T-helper 2 cell treated with Interferon-gamma antibody and Interleukin-4, amounts not matched to agents 100 ng/mL and 5 ng/mL, for 36 hours (primary cell): ENCODE data around the gene KRT81. TPM values are rescaled to one million over a fixed set of nuclear protein-coding genes. Genes with fewer than 3 reads are reported as not detected.
"Not testable (repeated sequence)": the region's sequence is repeated elsewhere in the genome, so short reads cannot be mapped to it uniquely, and the experiment has no call there.

Experiments used
- intact Hi-C: fragments of 100-400 bp; cut with micrococcal nuclease; formaldehyde crosslinking; loops from one replicate; pipeline ENCODE4 v1.15.1; 2023
- total RNA-seq: library from RNA; stranded (reverse); gene quantifications from 2 replicates; pipeline ENCODE4 v1.2.3, GENCODE V29; 2022

KRT81 gene
- total RNA-seq, 1 donor from 2014 or later, result 0.11 TPM

DNA sequence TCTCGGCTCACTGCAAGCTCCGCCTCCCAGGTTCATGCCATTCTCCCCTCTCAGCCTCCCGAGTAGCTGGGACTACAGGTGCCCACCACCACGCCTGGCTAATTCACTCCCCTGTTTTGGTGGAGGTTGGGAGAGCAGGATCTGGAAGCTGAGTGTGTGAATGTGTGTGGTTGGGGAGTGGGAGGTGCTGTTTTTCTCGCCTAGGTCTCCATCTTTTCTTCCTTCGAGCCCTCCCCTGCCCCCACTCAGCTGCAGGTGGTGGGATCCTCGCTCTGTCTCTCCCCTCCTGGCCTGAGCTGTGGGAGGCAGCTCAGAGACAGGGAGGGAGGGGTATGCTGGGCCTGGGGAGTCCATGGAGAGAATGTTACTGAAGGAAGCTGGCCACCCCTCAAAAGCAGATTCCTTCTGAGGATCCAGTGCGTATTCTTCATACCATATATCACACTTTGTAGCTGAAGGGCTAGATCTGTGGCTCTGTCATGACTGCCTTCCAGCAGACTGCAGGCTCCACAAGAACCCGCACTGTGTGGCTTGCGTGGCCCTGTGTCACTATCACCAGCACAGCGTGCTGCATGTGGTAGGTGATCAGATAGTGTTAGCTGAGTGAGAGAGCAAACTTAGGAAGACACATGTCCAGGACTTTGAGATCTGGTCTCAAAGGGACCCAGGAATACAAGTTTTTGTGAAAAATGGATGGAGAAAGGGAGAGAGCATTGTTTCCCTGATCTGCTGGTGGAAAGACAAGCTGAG is 27.1 kb upstream of the KRT81 start:
- intact Hi-C loops, result no loop called here

DNA sequence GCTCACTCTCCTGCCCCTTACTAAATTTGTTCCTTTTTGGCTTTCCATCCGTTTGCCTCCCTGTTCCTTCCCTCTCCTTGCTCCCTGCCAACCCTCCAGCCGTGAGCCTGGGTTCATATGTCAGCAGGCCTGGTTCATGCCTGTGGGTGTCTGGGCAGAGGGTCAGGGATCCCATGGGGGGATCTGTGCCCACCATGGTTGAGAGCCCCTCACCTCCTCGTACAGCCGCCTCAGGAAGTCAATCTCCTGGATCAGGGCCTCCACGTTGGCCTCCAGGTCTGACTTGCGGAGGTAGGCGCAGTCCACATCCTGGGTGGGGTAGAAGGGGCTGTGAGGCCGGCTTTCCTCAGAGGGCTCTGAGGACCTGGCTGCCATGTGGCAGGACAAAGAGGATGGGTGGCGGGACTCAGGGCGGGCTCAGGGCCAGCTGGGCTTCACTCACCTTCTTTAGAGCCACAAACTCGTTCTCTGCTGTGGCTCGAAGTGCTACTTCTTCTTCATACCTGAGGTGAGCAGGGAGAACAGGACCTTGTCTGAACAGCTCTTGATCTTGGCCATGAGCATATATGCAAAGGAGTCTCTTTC is 26.2 kb upstream of the KRT81 start:
- intact Hi-C loops, result no loop called here

DNA sequence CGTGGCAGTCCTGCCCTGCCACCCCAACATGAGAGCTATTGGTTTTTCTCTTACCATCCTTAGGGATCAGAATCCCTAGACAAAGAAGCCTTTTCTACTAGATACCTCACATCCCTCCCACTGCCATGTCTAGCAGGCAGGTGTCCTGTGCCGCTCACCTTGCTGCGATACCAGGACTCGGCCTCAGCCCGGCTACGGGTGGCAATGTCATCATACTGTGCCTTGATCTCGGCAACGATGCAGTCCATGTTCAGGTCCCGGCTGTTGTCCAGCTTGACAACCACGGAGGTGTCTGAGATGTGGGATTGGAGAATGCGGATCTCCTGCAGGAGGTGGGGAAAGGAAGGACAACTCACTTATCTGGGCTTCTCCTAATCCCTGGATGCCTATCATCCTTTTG is 25.4 kb upstream of the KRT81 start:
- intact Hi-C loops, result no loop called here

DNA sequence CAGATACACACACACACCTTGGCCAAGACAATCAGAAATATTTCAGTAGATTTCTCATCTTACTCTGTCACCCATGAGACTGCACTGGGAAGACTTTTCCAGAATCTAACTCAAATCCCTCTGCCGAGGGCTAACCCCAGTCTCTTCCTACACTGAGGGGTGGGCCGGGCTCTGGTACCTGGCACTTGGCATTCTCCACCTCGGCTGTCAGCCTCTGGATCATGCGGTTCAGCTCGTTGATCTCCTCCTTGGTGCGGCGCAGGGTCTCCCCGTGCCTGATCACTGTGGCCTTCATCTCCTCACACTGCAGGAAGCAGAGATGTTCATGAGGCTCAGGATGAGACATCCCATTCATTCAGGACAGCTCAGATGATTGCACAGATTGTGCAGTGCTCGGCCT is 25.0 kb upstream of the KRT81 start:
- intact Hi-C loops, result no loop called here

DNA sequence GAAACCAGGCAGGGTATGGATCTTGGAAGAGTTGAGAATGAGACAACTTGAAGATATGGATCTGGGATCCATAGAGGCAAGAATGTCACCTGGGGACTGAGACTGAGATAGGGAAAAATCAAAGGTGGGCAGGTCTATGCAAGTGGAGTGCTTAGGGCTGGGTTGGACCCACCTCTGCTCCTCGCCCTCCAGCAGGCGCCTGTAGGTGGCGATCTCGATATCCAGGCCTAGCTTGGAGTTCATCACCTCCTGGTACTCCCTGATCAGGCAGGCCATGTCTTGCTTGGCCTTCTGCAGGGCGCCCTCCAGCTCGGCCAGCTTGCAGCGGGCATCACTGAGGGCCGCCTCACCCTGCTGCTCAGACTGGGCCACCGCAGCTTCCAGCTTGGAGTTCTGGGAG is 24.4 kb upstream of the KRT81 start:
- intact Hi-C loops, result not testable (repeated sequence)

DNA sequence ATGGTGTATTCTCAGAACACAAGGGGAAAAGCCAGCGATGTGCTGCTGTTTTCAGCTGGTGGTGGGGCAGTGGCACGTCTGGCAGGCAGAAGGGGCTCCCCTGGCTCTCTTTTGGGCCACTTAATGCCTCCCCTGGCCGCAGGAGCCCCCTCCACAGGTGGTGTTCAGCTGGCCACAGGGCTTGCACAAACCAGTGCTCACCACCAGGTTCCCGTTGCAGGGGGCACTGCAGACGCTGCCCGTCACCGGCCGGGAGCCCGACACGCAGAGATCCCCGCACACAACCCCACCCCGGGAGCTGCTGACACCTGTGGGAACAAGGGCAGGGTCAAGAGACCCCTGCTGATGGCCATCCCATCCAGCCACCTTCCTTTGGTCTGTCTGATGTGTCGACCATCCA is 23.2 kb upstream of the KRT81 start:
- intact Hi-C loops, result no loop called here

DNA sequence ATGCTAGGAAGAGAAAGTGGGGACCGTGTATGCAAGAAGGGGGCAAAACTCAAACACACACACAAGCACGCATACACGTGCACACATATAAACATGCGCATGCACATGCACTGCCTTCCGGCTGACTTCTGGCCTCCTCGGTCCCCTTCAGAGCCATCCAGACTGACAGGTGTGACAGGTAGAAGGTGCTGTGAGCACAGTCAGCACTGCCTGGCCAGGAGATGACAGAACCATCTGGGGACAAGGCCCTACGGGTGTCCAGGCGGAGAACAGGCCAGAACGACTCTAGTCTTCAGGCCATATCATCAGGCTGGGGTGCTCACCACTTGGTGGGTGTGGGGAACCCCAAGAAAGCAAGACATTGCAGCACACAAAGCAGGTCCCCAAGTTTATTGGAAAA is 22.6 kb upstream of the KRT81 start:
- intact Hi-C loops, result no loop called here

DNA sequence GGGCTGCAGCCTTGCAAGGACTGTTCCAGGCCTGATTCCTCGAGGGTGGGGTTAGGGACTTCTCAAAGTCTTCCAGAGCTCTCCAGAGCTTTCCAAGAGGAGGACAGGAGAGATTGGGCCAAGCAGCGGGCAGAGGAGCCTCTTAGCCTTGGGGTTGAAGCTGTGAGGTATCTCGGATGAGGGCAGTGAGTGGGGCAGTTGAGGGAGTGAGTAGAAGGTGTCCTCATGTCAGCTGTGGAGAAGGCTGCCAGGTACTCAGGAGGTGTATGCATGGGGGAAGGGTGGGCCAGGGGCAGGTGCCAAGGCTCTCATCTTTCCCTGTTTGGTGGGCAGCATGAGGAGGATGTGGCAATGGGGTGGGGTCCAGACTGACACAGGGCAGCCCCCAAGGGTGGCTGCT is 22.1 kb upstream of the KRT81 start:
- intact Hi-C loops, result no loop called here

DNA sequence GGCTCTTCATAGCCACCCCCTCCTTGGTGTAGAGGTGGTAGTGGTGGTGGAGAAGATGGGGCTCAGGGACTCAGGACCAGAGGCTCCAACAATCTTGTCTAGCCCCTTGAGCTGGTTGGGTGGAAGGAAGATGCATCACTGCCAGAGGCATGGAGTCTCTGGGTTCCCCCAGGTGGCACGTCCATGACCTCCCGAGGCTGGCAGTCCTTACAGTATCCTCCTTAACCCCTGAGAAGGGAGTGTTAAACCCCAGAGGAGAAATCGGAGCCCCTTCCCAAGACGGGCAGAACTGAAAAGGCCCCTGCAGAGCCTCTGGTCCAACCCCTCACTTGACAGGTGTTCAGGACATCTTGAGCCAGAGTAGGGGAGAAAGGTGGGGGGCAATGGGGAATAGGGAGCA is 20.8 kb upstream of the KRT81 start:
- intact Hi-C loops, result no loop called here

DNA sequence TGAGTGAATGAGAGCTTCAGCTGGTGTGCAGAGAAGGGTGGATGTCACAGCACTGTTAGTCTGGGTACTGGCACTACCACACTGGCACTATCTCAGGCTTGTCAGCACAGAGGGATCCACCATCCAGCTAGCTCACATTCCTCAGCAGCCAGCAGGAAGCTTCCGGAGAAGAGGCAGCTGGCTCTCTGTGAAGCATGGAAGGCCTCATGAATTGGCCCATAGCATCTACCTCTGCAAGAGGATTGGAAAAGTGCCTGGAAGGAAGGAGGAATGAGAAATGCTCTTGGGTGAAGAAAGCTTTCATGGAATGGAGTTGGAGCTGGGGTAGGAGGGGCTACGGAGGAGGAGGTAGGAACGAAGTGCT is 19.9 kb upstream of the KRT81 start:
- intact Hi-C loops, result no loop called here

DNA sequence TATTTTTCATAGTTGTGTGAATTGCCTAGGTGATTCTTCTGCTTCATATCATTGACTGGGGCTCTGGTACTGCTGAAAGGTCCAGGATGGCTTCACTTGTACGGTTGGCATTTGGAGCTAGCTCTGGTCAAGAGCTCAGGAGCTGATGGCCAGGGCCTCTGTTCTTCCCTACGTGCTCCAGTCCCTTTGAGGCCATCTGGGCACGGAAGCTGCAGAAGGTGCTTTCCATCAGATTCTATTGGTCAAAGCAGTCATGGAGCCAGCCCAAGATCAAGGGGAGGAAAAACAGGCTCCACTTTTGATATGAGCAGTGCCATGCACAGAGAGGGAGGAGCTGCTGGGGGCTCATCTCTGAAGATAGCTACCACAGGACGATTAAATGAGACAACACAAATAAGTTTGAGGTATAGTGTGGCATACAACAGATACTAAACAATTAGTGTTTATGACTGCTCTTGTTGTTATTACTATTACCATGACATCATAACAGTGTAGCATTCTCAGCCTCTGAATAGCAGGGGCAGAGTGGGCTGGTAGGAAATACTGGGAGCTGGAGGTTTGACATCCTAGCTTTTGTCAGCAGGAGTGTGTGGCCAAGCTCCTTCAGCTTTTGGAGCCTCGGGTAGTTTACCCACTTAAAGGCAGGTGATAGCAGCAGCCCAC is 19.4 kb upstream of the KRT81 start:
- intact Hi-C loops, result no loop called here

DNA sequence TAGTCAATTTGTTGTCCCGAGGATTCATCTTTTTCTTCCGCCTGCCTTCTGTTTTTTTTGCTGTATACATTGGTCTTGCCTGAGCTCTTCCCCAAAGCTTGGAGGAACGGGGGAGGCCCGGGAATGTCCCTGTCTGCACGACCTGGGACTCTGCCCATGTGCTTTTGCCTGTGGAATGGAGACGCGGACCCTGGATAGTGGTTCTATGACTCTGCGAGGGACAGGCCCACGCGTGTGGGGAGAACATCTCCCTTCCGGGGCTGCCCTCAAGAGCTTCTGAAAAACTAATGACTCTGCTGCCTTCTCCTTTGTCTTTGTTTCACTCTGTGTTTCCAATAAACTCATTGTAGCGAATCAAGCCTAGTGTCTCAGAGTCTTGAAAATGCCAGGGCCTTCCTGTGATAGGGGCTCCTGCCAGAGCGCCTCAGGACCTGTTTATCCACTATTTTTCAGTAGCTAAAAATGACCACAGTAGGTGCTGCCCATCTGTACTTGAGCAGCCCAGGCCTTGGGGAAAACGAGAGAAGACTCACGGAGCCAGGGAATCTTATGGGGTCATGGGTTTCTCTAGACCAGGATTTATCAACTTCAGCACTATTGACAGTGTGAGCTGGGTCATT is 17.6 kb upstream of the KRT81 start:
- intact Hi-C loops, result no loop called here

DNA sequence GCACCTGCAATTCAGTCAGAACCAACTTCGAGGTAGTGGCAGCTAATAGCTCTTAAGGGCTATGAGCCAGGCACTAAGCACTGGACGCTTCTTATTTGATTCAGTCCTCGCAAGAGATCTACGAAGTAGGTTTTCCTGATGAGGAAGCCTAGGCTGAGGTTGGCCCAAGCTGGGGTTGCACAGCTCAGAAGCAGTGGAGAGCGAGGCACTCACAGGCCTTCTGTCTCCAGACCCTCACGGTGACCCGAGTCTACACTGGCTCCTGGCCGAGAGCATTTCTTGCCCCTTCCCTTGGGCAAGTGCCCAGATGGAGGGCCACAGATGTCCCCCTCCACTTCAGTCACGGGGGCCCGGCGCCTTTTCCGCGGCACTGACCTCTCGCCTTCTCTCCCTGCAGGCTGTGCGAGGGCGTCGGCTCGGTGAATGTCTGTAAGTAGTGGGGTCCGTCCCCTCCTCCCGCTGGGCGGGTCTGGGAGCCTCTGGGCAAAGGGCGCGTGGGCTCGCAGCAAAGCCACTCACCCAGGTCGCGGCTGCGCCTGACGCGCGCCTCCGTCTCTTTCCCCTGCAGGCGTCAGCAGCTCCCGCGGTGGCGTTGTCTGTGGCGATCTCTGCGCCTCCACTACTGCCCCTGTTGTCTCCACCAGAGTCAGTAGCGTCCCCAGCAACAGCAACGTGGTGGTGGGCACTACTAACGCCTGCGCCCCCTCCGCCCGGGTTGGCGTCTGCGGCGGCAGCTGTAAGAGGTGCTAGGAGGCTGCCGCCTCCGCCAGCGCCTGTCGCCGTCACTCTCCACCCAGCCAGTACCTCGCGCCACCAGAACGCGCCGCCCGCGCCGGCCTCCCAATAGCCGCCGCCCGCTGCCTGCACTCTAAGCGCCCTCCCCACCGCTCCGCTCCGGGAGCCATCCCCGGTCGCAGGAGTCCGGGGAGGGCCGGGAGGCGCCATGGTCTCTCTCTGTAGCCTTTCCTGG is 16.8 kb upstream of the KRT81 start:
- intact Hi-C loops, result no loop called here

DNA sequence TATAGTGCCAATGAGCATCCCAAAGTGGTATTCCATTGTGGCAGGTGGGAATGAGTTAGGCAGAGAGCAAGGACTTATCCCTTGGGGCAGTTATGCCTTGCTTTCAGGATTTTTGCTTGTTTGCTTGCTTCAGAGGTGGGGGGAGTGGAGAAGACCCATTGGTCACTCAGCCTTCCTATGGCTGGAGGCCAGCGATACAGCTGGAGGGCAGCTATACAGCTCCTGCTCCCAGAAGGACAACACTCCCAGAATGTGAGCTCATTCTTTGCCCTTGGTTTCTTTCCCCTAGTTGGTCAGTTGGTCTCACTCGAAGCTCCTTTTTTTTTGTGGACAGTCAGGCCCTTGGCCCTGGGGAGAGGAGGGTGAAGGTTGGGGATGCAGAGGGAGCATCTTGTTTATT is 15.4 kb upstream of the KRT81 start:
- intact Hi-C loops, result no loop called here

DNA sequence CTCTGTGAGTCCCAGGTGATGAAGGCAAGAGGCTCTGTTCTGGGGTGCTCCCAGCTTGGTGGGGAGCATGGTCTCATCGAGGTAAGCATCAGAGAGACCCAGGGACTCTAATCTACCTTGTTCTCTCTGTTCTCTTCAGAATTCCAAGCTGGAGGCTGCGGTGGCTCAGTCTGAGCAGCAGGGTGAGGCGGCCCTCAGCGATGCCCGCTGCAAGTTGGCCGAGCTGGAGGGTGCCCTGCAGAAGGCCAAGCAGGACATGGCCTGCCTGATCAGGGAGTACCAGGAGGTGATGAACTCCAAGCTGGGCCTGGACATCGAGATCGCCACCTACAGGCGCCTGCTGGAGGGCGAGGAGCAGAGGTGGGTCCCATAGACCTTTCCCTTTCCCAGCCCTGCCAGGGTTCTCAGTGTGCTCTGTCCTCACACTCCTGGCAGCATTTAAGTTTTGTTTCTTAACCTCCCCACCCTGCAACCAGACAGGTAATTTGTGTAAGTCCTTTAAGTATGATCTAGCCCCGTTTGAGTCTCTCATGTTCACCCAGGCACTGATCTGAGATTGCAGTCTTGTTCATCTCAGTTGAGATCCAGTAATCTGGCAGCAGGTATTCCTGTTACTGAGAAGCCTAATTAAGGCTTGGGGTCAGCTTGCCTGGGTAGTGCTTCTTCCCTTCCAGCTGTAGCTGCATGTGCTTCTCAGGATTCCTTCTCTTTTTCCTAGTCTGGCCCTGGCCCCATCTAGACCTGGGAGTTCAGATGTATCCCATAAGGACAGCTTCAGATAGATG is 14.8 kb upstream of the KRT81 start:
- intact Hi-C loops, result no loop called here

DNA sequence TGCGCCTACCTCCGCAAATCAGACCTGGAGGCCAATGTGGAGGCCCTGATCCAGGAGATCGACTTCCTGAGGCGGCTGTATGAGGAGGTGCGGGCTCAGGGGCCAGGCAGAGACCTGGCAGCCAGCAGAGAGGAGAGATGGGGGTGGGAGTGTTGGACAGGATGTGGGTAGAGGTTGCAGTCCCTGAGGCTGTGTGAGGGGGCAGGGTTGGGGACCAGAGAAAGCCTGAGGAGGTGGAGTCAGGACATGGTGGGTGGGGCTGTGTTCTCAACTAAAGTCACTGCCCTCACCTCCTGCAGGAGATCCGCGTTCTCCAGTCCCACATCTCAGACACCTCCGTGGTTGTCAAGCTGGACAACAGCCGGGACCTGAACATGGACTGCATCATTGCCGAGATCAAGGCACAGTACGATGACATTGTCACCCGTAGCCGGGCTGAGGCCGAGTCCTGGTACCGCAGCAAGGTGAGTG is 13.6 kb upstream of the KRT81 start:
- intact Hi-C loops, result not testable (repeated sequence)

DNA sequence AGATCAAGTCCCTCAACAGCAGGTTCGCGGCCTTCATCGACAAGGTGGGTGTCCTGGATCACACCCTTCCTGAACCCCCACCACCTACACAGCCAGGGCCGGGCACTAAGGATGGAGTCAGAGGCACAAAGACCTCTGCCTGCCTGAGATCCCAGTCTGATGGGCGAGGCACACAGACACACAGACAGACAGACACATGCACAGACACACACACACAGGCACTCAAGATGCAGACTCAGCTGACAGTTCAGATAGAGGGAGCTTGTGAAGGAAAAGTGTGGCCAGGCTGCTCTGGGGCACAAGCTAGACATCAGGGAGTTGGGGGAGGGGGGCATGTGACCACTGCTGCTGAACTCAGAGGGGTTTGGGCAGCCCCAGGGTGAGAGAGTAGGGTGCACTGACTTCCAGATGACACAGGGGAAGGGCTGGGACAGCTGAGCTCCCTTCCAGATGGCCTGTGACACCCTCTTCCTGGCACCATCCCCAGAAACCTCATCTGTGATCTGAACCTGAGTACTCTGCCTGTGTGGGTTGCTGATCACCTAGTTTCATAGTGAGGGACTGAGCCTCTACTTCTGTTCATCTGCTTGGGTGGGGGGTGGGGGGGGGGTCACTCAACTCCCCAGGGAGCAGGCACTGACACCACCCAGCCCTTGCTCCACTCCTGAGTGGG is 11.0 kb upstream of the KRT81 start:
- intact Hi-C loops, result not testable (repeated sequence)

DNA sequence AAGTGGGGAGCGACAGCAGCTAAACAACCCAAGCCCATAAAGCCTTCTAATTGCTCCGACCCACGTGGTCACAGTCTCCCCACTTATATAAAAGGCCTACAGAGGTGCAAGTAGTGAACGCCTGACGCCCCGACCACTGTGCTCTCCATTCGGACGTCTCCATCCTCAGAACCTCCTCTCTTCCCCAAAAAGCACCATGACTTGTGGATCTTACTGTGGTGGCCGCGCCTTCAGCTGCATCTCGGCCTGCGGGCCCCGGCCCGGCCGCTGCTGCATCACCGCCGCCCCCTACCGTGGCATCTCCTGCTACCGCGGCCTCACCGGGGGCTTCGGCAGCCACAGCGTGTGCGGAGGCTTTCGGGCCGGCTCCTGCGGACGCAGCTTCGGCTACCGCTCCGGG is 10.4 kb upstream of the KRT81 start:
- intact Hi-C loops, result not testable (repeated sequence)

DNA sequence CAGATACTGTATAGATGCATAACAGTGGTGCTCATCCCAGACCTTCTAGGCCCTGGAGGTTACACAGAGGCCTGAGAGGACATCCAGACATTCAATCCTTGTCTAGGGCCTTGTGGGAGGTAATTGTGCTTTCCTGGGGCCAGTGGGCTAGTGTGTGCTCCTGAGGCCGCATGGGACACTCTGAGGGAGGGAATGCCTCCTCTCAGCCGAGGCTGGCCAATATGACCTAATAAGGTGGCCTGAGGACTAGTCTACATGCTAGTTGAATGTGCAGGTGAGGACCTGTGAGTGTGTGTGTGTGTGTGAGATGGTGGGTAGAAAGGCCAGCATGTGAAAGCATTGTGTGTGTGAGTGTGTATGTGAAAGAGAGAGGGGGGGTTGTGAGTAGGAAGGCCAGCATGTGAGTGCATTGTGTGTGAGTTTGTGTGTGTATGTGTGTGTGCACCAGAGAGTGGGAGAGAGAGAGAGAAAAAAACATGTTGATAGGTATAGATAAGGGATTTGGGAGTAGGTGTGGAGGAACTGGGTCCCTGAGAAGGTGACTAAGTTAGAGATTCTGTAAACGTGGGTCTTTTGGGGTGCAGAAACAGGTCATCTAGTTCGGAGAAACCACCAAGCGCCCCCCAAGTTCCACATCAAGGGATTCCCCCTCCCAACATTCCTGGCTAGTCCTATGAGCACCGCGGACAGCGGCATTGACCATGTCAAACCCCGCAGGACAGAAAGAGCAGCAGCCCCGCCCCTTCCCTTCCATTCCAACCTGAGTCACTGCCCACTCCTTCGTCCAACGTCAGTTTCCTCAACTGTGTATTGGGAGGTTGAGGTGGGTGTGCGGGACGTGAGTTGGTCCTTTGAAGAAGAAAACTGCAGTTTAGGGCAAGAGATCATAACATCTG is 9.7 kb upstream of the KRT81 start:
- intact Hi-C loops, result no loop called here
